ENCODE results near the gene MALT1. TPM values are rescaled to one million over a fixed set of nuclear protein-coding genes. Genes with fewer than 3 reads are reported as not detected.

Gene MALT1
- total and polyA plus RNA-seq, 11 donors = 5.4 to 18.3 (median 10.4) TPM

DNA sequence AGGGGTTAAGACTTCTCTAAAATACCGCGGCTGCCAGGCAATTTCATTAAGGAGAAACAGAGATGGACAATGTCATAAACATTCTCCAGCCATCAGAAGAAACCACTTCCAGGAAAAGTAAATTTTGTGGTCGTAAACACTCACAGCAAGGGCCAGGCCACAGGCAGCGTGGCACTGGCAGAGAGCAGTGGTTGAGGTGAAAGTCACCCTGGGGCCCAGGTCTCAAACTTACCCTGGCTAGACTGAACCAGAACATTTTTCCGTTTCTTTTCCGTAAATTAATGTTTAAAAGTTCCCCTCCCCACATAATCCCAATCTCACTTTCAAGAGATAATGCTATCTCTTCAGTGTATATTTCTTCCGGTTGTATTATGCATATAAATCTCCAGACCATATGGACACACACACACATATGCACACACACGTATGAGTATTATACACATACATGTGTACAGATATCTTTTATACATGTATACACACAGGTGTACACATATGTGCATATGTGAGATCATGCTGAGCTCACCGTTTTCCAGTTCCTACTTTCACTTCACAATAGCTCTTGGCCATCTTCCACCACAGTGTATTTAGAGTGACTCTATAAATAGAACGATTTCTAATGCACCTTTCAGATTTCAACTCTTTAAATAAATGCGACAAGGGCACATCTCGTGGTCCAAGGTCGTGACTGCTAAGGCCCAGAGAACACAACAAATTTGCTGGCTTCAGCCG, 90.1 kb downstream of the MALT1 start:
- H3K27me3 ChIP-seq = no peaks in the 10 kb centered on the region
- no peaks in the 10 kb centered on the region for H3K36me3 ChIP-seq
- ATAC-seq (peak; percentile 44 to 78 (median 68)), DNase-seq (peak in 4 of 5 donors; percentile 39 to 54 (median 50))
- no peaks in the 10 kb centered on the region for H3K9me3 ChIP-seq
- peaks cover 0 to 20% (median 9%) of the 10 kb centered on the region in 12 donors for H3K4me1 ChIP-seq
- no peak for TF ChIP-seq POLR2A (IDR thresholded peaks at IDR 0.05)
- no peak for TF ChIP-seq CTCF (IDR thresholded peaks at IDR 0.05)
- H3K4me3 ChIP-seq = no peak overlapping the region
- WGBS, 4 donors = 42 to 48% (median 45%) methylated on average over 14 of the region's 14 CpGs
- H3K27ac ChIP-seq = peak overlapping the region in 10 of 12 donors; percentile 43 to 75 (median 50)
- intact Hi-C loops (cut with DNase I) = loop anchor here in 7 of 10 donors (2.0 to 10.0 kb wide), 4 partner anchors 89 to 367 kb away; partner anchors contain the start of gene MALT1 (in 3 of the 7)

DNA sequence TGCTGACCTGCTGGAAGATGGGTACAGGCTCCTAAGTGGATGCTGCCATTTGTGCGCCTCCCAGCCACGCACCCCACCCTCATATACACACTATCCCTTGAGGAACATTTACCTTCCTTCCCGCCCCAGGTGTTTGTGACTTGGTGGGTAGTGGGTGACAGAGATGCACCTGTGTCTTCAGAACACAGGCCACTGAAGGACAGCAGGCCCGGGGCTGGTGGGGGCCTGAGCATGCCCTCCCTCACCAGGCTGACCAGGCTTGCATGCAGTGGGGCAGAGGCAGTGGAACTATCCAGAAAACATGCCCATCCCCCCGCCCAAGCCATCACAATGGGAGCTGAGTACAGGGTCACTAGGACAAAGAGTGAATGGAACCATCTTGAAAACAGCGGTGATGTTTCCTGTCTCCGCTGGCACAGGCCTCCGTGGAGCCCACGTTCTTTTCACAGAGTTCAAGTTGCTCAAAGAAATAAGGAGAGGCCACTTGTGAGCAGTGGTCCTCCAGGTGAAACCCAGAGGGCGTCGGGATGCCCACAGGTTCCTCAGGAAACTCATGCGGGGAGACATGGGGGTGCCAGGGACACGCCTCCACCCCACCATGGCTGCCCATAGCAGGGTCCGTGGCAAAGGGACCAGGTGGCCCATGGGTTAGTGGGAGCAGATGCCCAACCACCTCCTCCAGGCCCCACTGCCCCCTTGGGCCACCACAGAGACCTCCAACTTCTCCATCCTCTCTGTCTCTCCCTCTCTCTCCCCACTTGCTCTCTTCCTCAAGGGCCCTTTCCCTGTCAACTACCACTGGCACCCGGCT, 90.9 kb downstream of the MALT1 start:
- Histone ChIP-seq H3K4me1 (peaks cover 0 to 20% (median 9%) of the 10 kb centered on the region in 12 donors), H3K9me3 (no peaks in the 10 kb centered on the region), H3K4me3 (no peak overlapping the region), H3K27me3 (no peaks in the 10 kb centered on the region), H3K27ac (peak overlapping the region in 10 of 12 donors; percentile 37 to 75 (median 50)), H3K36me3 (no peaks in the 10 kb centered on the region)
- peak in 1 of 5 donors; percentile 21 for DNase-seq
- no peak for TF ChIP-seq POLR2A (IDR thresholded peaks at IDR 0.05)
- no peak for TF ChIP-seq CTCF (IDR thresholded peaks at IDR 0.05)
- 83 to 90% (median 88%) methylated on average over 12 to 15 of the region's 15 CpGs for WGBS, 4 donors
- intact Hi-C loops (cut with DNase I) = loop anchor here in 8 of 10 donors (2.0 to 10.0 kb wide), 5 partner anchors 90 to 367 kb away; partner anchors contain the start of gene MALT1 (in 3 of the 8)
- peak in 3 of 4 donors; percentile 4 to 15 (median 14) for ATAC-seq

DNA sequence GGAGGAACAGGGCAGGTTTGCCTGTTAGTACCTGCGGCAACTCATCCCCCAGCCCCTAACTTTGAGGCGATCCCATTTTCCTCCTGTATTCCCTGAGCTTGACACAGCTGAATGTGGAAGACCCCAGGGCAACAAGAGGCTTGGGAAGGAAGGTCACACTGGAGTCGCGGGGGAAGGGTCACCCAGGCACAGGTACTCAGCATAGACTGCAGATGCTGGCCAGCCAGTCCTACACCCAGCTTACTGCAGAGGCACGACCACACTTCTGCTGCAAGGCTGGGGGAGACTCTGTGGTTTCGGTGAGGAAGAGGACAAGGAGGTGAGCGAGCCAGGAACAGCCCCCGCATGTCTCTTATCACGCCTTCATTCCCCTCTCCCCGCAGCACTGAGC, 91.5 kb downstream of the MALT1 start:
- no peak for TF ChIP-seq CTCF (IDR thresholded peaks at IDR 0.05)
- no peak for TF ChIP-seq POLR2A (IDR thresholded peaks at IDR 0.05)
- Histone ChIP-seq H3K4me1 (peaks cover 0 to 20% (median 9%) of the 10 kb centered on the region in 12 donors), H3K4me3 (no peak overlapping the region), H3K27ac (peak overlapping the region in 2 of 12 donors; percentile 73 to 75), H3K9me3 (no peaks in the 10 kb centered on the region), H3K36me3 (no peaks in the 10 kb centered on the region), H3K27me3 (no peaks in the 10 kb centered on the region)
- 73 to 88% (median 83%) methylated on average over 10 of the region's 10 CpGs for WGBS, 4 donors
- intact Hi-C loops (cut with DNase I) = loop anchor here in 7 of 10 donors (2.0 to 10.0 kb wide), 4 partner anchors 90 to 368 kb away; partner anchors contain the start of gene MALT1 (in 3 of the 7)
- DNase-seq (peak in 1 of 5 donors; percentile 14), ATAC-seq (no peak)
